Erythroblast (primary cell): Measurements from ENCODE around the gene C1orf74.
A peak's percentile ranks its signal among the peaks of the same experiment; 100 is the strongest.

Experiments
- DNase-seq, 2 experiments: peaks; one replicate each; lab custom pipeline; 2025; lab: John Stamatoyannopoulos, UW
- GATA1 ChIP-seq: IDR thresholded peaks from 2 replicates; pipeline ENCODE4 v1.6.1; 2011; ENCODE audit warnings: low read depth, mild to moderate bottlenecking, control low read depth, low read length, moderate library complexity
- POLR2A ChIP-seq: IDR thresholded peaks from 2 replicates; pipeline ENCODE4 v1.6.1; 2011; ENCODE audit warnings: mild to moderate bottlenecking, low read length

Gene C1orf74

DNA sequence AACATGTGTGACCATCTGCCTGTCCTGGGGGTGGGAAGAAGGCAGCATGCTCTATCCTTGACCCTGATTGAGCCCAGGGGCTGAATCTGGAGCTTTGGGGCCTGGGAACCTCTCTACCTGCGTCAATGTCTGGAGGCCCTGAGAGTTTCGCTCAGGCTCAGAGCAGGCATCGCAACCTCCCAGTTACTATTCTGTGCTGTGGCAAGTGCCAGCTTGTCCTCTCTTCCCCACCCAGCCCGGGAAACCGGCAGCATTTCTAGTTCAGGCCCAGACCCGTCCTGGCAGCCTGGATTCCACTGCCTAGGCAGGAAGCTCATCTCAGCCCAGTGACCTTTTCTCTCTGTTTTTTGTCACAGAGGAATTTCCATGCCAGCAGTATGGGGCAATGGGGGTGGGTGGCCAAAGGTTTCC, 31.6 kb upstream of the C1orf74 start:
- TF ChIP-seq GATA1 (no peak), POLR2A (no peak)
- DNase-seq = no peak

DNA sequence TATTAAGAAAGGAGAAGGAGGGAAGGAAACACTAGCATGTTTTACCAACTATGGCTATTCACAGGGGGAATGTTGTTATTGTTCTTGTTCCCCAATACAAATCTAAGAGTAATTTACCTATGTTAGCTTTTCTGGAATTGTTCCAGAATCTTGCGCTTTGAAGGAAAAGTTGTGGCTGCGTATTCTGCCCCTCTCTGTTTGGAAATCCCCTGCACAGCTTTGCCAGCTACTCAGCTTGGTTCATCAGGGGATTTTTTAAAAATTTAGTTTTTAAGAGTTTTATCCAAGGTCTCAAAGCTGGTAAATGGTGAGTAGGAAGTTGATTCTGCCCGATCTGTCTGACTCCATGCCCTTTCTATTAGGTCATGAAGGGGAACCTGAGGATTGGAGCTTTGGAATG, 31.1 kb upstream of the C1orf74 start:
- TF ChIP-seq GATA1 (no peak), POLR2A (no peak)
- DNase-seq = no peak

- no peak for DNase-seq
- TF ChIP-seq POLR2A (no peak), GATA1 (no peak)
Observed at GRCh38 chr1:209813902-209814301, 29.5 kb upstream of the C1orf74 start.

DNA sequence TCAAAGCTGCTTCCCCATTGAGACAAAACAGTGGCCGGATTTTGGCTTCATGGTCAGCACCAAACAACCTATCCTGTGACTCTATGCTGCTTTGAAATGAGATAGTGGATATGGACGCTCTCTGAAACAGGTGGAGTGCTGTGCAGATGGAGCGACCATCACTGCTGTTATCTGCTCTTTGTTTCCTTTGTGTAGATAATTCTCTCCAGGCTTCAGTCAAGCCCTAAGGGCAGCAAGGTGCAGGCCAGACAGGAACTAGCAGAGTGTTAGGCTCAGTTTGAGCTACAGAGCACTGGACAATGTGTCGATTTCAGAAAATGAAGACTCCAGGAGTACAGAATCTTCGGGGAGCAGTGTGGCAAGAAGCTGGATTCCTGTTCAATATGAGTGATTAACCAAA, 26.4 kb upstream of the C1orf74 start:
- TF ChIP-seq POLR2A (no peak), GATA1 (no peak)
- DNase-seq = no peak

DNA sequence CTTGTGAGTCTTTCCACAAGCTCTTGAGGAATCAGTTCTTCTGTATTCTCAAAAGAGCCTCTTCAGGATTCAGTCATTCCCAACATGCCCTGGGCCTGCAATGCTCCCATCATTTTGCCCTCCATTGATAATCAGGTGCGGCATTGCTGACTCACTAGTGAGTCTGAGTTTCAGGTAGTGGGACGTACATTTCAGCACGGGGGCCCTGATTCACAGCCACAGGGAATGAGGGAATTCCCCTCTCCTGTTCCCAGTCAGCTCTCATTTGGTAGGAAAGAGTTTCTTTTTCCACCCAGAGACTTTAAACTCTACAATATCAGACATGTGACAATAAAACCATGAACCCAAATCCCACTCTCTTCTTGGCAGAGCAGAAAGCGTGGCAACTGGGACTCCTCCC, 25.3 kb upstream of the C1orf74 start:
- TF ChIP-seq POLR2A = no peak
- no peak for TF ChIP-seq GATA1
- DNase-seq = no peak

DNA sequence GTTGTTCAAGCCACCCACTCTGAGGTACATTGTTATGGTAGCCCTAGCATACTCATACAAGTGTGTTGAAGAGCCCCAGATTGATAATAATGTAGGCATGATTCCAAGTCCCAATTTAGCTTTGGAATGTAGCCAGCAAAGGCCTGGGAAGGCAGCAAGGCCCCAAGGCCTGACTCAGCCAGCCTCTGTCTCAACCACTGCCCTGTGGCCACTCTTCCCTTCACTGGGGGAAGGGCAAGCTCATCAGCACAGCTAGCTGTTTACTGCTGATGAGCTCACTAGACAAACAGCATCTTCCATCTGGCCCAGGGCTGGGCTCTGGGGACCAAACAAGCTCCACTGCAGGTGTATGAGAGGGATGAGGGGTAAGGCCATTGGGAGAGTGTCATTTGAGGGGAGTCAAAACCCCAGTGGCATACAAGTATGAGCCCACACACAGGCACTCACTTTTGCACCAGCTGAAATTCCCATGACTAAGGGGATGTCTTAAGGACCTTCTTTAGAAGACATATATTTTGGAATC, 23.8 kb upstream of the C1orf74 start:
- TF ChIP-seq POLR2A (no peak), GATA1 (no peak)
- DNase-seq = peak; percentile 83 to 87

- TF ChIP-seq POLR2A (no peak), GATA1 (no peak)
- DNase-seq = peak in 1 of 2 experiments; percentile 39
Observed at GRCh38 chr1:209807509-209807908, 23.1 kb upstream of the C1orf74 start.

- TF ChIP-seq GATA1 = no peak
- TF ChIP-seq POLR2A = peak; percentile 76
- DNase-seq = peak; percentile 91 to 92
Observed at GRCh38 chr1:209805875-209806760, 21.8 kb upstream of the C1orf74 start, which contains the start of gene IRF6. Gene IRF6, minus strand, starts transcription at chr1:209806142. Its CDS starts 4,729 bp downstream, at chr1:209801413.

DNA sequence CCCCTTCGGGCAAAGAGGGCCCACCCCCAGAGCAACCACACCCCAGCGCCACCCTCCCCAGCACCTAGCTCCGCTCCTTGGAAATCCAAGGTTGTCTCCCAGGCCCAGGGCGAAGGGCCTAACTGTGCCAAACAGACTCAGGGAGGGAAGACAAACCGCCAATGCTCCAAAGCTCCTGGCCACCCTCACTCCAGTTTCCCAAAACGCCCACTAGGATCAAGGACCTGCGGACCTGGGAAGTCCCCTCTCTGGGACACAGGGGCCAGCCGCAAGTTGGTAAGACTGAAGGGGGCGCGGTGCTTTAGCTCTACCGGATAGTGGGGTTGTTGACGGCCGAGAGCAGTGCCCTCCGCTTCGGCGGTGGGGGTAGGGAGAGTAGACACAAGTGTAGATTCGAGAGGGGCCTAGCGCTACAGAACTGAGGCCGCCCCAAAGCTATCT, 21.0 kb upstream of the C1orf74 start:
- DNase-seq = peak; percentile 33
- no peak for TF ChIP-seq POLR2A
- no peak for TF ChIP-seq GATA1

GRCh38 chr1:209803568-209803967, 19.2 kb upstream of the C1orf74 start:
- TF ChIP-seq POLR2A (no peak), GATA1 (no peak)
- no peak for DNase-seq

- peak in 1 of 2 experiments; percentile 14 for DNase-seq
- TF ChIP-seq GATA1 (no peak), POLR2A (no peak)
Observed at GRCh38 chr1:209802780-209803152, 18.4 kb upstream of the C1orf74 start.

GRCh38 chr1:209802117-209802779, 17.9 kb upstream of the C1orf74 start:
- no peak for TF ChIP-seq GATA1
- TF ChIP-seq POLR2A = peak; percentile 64
- DNase-seq = peak; percentile 68 to 91

- peak in 1 of 2 experiments; percentile 26 for DNase-seq
Observed at GRCh38 chr1:209800984-209801834, 16.9 kb upstream of the C1orf74 start.

More at GRCh38 chr1:209800984-209801834, 16.9 kb upstream of the C1orf74 start:
- TF ChIP-seq GATA1 = no peak
- no peak for TF ChIP-seq POLR2A
